Stimulated activated CD4-positive, alpha-beta T cell treated with anti-CD3 and anti-CD28 coated beads, Interleukin-4, amount 100 ng/mL, for 24 hours (primary cell): ENCODE data around the gene E2F4.

Experiments
- DNase-seq: peaks from one replicate; pipeline ENCODE4 v3.0.0-alpha.2; 2020

Gene E2F4

DNA sequence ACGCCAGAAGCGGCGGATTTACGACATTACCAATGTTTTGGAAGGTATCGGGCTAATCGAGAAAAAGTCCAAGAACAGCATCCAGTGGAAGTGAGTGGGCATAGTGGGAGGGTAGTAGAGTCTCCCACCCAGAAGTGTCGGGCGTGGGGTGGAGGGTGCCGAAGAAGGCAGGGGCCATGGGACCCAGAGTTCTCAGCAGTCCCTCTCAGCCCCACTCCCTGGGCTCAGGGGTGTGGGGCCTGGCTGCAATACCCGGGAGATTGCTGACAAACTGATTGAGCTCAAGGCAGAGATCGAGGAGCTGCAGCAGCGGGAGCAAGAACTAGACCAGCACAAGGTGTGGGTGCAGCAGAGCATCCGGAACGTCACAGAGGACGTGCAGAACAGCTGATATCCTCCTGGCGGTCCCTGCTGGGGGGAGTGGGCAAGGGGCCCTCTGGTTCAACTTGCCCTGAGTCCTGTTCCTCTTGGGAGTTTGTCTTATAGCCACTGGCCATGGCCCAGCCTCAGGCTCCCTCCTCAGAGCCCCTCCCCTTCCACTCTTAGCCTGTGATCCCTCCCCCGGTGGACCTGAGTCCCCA lies 916 bp downstream of the E2F4 start:
- no peak for DNase-seq

DNA sequence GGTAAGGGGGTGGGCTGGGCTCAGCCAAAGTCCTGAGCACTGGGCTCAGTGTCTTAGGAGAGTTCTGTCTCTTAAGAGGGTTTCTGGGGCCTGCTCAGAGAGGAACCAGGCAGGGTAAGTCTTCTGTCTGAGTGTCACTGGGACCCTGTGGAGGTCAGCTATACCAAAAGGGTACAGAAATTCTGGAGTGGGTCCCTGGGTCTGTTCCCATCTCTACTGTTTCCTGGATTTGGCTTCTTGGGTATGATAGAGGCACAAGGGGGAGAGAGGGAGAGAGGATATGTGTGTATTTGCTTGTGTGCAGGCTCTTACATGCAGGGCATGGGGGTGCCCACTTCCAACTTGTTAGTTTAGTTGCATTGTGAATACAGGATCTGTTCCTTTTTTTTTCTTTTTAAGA lies 1.6 kb downstream of the E2F4 start:
- DNase-seq, result no peak

DNA sequence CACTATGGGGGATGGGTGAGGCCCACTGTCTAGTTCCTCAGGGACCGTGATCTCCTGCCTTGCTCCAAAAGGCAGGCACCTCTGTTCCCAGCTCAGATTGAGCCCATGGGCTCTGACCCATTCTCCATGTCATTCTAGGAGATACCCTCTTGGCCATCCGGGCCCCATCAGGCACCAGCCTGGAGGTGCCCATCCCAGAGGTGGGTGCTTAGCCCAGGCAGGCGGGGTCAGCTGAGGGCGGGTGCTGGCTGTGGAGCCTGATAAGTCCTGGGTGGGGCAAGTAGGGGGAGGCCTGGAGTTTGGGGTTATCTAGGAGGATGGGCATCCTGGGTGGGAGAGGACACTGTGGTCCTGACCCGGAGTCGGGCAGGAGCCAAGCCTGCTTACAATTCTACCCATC lies 2.3 kb downstream of the E2F4 start:
- DNase-seq, result no peak

GRCh38 chr16:67195676-67196075 lies 3.7 kb downstream of the E2F4 start:
- no peak for DNase-seq

DNA sequence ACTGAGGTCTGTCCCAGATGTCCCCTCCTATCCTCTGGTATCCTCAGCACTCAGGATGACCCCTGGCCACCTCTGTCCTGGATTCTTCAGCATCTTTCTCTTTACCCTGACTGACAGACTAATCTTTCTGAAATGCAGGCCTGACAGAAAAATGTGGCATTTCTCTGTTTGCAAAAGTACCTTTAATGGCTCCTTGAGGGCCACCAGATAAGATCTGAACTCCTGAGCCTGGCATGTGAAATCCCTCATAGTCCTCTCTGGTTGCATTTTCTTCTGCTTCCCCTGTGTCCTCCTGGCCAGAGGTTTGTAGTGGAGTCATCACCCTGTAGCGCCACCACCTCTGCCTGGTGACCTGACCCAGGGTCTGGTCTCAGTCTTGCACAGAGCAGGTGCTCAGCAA lies 4.9 kb downstream of the E2F4 start:
- no peak for DNase-seq

DNA sequence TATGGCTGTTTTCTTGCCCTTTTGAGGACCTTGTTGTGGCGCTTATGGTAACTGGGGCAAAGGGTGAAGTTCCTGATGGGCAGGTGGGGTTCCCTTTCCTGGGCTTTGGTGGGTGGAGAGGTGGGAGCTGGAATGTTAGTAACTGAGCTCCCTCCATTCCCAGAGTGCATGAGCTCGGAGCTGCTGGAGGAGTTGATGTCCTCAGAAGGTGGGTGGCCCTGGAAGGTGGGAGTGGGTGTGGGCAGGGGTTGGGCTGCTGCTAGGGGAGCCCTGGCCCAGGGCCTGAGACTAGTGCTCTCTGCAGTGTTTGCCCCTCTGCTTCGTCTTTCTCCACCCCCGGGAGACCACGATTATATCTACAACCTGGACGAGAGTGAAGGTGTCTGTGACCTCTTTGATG lies 5.7 kb downstream of the E2F4 start:
- DNase-seq, result no peak

GRCh38 chr16:67198238-67198734 lies 6.3 kb downstream of the E2F4 start:
- DNase-seq, result peak; percentile 28

- DNase-seq, result no peak
Measured at GRCh38 chr16:67199011-67199807, 7.3 kb downstream of the E2F4 start, which contains the start of gene ELMO3. ELMO3 (plus strand) TSS chr16:67199131; CDS start chr16:67199327, 196 bp downstream.

DNA sequence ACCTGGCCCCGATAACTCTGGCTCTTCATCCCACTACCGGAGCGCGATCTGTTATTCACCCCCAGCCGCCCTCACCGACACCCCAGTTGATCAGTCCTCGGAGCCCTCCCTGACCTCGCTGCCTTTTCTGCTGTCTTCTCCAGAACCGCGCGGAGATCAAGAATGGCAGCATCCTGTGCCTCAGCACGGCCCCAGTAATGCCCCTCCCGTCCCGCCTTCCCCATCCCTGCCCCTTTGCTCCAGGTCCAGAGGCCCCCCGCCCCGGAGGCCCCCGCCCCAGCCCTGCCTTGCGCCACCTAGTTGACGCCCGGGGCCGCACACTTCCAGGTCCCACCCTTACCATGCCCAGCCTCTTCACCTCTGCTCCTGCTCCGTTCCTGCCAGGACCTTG lies 7.8 kb downstream of the E2F4 start:
- no peak for DNase-seq

DNA sequence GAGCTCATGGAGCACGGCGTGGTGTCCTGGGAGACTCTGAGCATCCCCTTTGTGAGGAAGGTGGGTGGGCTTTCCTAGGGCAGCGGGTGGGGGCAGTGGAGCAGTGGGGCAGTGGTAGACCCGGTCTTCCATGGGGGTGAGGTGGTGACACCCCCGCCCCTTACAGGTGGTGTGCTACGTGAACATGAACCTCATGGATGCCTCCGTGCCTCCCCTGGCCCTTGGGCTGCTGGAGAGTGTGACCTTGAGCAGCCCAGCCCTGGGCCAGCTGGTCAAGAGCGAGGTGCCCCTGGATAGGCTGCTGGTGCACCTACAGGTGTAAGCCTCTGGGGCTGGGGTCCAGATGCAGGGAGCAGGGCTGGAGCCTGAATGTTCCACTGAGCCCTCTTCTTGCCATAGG lies 8.5 kb downstream of the E2F4 start:
- no peak for DNase-seq

DNA sequence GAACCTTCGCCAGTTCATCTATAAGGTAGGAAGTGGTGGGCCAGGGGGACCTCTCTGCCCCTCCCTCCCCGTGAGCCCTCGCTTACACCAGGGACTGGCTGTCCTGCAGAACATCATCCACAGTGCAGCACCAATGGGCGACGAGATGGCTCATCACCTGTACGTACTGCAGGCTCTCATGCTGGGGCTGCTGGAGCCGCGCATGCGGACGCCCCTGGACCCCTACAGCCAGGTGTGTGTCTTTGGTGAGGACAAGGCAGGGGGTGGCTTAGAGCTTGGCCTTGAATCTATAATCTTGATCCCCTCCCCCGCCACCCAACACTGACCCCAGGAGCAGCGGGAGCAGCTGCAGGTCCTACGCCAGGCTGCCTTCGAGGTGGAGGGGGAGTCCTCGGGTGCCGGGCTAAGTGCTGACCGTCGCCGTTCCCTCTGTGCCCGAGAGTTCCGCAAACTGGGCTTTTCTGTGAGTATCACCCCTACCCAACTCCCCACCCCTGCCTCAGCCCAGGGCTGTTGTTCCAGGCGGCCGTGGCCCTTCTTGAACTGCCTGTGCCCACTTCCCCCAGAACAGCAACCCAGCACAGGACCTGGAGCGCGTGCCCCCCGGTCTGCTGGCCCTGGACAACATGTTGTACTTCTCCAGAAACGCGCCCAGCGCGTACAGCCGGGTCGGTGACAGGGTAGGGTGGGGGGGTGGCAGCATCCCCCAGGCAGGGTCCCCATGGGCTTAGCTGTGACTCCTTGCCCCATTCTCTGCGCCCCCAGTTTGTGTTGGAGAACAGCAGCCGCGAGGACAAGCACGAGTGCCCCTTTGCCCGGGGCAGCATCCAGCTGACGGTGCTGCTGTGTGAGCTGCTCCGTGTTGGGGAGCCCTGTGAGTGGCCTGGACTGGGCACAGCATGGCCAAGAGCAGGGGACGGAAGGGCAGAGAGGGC lies 9.7 kb downstream of the E2F4 start:
- no peak for DNase-seq

DNA sequence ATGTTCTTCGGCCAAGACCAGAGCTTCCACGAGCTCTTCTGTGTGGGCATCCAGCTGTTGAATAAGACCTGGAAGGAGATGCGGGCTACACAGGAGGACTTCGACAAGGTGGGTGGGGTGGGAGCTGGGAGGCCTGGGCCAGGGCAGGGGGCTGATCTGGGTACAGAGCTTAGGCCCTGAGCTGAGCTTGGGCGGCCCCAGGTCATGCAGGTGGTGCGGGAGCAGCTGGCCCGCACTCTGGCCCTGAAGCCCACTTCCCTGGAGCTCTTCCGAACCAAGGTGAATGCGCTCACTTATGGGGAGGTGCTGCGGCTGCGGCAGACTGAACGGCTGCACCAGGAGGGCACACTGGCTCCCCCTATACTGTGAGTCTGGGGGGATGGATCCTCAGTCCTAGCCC lies 10.5 kb downstream of the E2F4 start:
- no peak for DNase-seq

DNA sequence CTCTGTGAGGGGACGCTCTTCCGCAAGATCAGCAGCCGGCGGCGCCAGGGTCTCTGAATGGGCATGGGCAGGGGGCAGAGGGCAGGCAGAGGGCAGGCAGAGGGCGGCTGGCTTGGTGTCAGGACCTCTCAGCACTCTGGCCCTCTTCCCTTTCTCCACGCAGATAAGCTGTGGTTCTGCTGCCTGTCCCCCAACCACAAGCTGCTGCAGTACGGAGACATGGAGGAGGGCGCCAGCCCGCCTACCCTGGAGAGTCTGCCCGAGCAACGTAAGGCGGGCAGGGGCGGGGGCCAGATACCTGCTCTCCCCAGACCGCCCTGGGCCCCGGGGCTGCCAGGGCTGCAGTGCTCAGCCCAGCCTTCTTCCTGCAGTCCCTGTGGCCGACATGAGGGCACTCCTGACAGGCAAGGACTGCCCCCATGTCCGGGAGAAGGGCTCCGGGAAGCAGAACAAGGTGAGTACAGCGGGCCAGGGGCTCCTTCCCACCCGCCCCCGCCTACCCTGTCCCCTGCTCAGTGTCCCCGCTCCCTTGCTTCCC lies 11.1 kb downstream of the E2F4 start:
- no peak for DNase-seq

DNA sequence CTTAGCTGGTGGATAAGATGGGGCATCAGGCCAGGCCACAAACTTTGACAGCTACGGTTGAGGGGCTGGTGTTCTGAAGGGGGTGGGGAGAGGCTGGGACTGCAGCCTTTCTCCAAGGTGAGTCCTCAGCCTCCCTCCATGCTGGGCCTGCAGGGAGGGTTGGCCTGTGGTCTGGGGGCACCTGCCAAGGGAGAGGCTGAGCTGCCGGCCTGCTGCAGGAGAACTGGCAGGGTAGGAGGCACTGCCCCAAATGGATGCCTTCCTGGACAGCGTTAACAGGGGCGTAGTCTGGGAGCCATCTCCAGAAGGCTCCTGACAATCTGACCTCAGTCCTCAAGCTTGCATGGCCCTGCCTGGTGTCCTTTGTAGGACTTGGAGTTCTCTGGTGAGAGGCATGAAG lies 12.1 kb downstream of the E2F4 start:
- DNase-seq, result no peak

- DNase-seq, result no peak
Measured at GRCh38 chr16:67206129-67206837, 14.3 kb downstream of the E2F4 start.

- no peak for DNase-seq
Measured at GRCh38 chr16:67206838-67207248, 14.9 kb downstream of the E2F4 start.

- no peak for DNase-seq
Measured at GRCh38 chr16:67207249-67208091, 15.5 kb downstream of the E2F4 start.

- DNase-seq, result no peak
Measured at GRCh38 chr16:67208154-67208896, 16.4 kb downstream of the E2F4 start.

DNA sequence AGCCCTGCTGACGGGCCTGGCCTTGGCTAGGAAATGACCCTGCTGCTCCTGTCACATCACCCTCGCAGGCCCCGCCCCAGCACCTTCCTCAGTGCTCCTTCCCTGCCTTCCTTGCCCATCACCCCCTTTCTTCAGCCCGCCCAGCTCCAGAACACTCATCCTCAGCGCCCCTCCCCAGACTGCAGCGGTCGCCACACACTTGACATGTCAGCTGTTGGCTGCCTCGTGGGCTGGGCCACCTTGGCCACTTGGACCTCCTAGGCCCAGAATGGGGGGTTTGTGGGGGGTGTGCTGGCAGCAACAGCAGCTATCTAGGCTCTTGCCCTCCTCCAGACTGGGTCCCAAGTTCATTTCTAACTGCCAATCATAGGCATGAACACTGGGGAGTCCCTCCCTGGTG lies 17.6 kb downstream of the E2F4 start:
- DNase-seq, result no peak

GRCh38 chr16:67210069-67210937 lies 18.3 kb downstream of the E2F4 start:
- no peak for DNase-seq
